Common myeloid progenitor, CD34-positive (primary cell): ENCODE results near the gene BFSP2. TPM values are rescaled to one million over a fixed set of nuclear protein-coding genes. Genes with fewer than 3 reads are reported as not detected.

Experiments
- CTCF ChIA-PET: fragments of 350-600 bp; sonication (Branson Sonifier 250); formaldehyde crosslinking; loops from one replicate; lab custom pipeline; 2021; ENCODE audit warnings: antibody characterized with exemption; lab: Charles Lee
- POLR2A ChIA-PET: fragments of 350-600 bp; sonication (Branson Sonifier 250); formaldehyde crosslinking; loops from one replicate; lab custom pipeline; 2021; ENCODE audit warnings: antibody characterized with exemption; lab: Charles Lee
- DNase-seq, 3 donors: peaks; one replicate each; pipeline versions ENCODE4 v3.0.0 to v3.0.0-alpha.2; 2013
- H3K27ac ChIP-seq, 2 experiments: 1 replicate in 1 of 2; 2 replicates in 1 of 2; pipeline ENCODE4 v1.7.0; 2013; ENCODE audit warnings: inconsistent platforms in 2 of 2, low read length in 2 of 2, mild to moderate bottlenecking in 2 of 2, low read depth in 1 of 2, moderate library complexity in 1 of 2; ENCODE audit not compliant: severe bottlenecking in 2 of 2, insufficient read depth in 1 of 2, poor library complexity in 1 of 2
- H3K27me3 ChIP-seq, 5 experiments: replicated peaks in 2 of 5; 1 replicate in 3 of 5; 2 replicates in 2 of 5; pipeline versions ENCODE4 v1.6.1 to v1.7.0; 2013; ENCODE audit warnings: low read length in 4 of 5, mild to moderate bottlenecking in 2 of 5, moderate library complexity in 2 of 5, inconsistent platforms in 1 of 5; ENCODE audit not compliant: insufficient read depth in 5 of 5, control insufficient read depth in 4 of 5
- H3K36me3 ChIP-seq, 4 experiments: 1 replicate in 2 of 4; 2 replicates in 2 of 4; pipeline versions ENCODE4 v1.6.1 to v1.7.0; 2013; ENCODE audit warnings: low read length in 3 of 4, control low read depth in 1 of 4, mild to moderate bottlenecking in 1 of 4; ENCODE audit not compliant: control insufficient read depth in 4 of 4, insufficient read depth in 4 of 4
- H3K4me1 ChIP-seq, 4 experiments: 1 replicate in 3 of 4; 2 replicates in 1 of 4; pipeline versions ENCODE4 v1.6.1 to v1.7.1; 2013; ENCODE audit warnings: low read length in 3 of 4, mild to moderate bottlenecking in 3 of 4, control low read depth in 1 of 4, inconsistent platforms in 1 of 4, moderate library complexity in 1 of 4; ENCODE audit not compliant: control insufficient read depth in 4 of 4, insufficient read depth in 4 of 4; ENCODE audit errors: control extremely low read depth in 1 of 4
- H3K4me3 ChIP-seq, 7 experiments: 1 replicate in 4 of 7; 2 replicates in 3 of 7; pipeline versions ENCODE4 v1.5.1 to v1.7.0; 2013; ENCODE audit warnings: mild to moderate bottlenecking in 7 of 7, low read length in 6 of 7, moderate library complexity in 6 of 7, inconsistent platforms in 2 of 7, low read depth in 2 of 7, control low read depth in 1 of 7; ENCODE audit not compliant: insufficient read depth in 4 of 7, control insufficient read depth in 1 of 7; ENCODE audit errors: extremely low read depth in 1 of 7
- H3K9me3 ChIP-seq, 5 experiments: 1 replicate in 4 of 5; 2 replicates in 1 of 5; pipeline versions ENCODE4 v1.6.1 to v1.7.1; 2013; ENCODE audit warnings: low read length in 4 of 5, mild to moderate bottlenecking in 2 of 5, inconsistent platforms in 1 of 5, low read depth in 1 of 5, moderate library complexity in 1 of 5; ENCODE audit not compliant: control insufficient read depth in 4 of 5, insufficient read depth in 2 of 5; ENCODE audit errors: control extremely low read depth in 1 of 5
- WGBS: methylation state at CpG from one replicate; pipeline ENCODE4 v1.1.5; 2013; ENCODE audit not compliant: insufficient coverage; 5-methylcytosine and 5-hydroxymethylcytosine counted together
- polyA plus RNA-seq: library from polyadenylated mRNA; unstranded; fragments of 120-200 nt; gene quantifications from one replicate; pipeline ENCODE4 v1.2.1, GENCODE V29; 2013

Gene BFSP2
- 0.40 TPM for polyA plus RNA-seq

- CTCF ChIA-PET: interaction anchor here (1.7 kb wide), 1 partner anchor 22 kb away, joined by 4 read pairs; no protein-coding TSS in a partner anchor
- 97% methylated on average over 13 of the region's 15 CpGs for WGBS
- POLR2A ChIA-PET: interaction anchor here (0.5 kb wide), 1 partner anchor 769 kb away, joined by 3 read pairs; no protein-coding TSS in a partner anchor
Observed at GRCh38 chr3:133400006-133400515, at the start of gene BFSP2. Gene BFSP2 (plus strand): TSS chr3:133400056. CDS start chr3:133400084, 28 bp downstream.

GRCh38 chr3:133354721-133355120, 45.1 kb upstream of the BFSP2 start:
- Histone ChIP-seq H3K27ac (no peak overlapping the region), H3K4me1 (peaks cover 0 to 6% (median 4%) of the 10 kb centered on the region in 4 experiments), H3K4me3 (no peak overlapping the region), H3K9me3 (peaks cover 0 to 2% (median 0%) of the 10 kb centered on the region in 5 experiments), H3K27me3 (no peaks in the 10 kb centered on the region), H3K36me3 (no peaks in the 10 kb centered on the region)
- WGBS: 100% methylated on average over 1 of the region's 4 CpGs
- DNase-seq: no peak
- ChIA-PET CTCF (interaction anchor here (0.7 to 1.1 kb wide), 3 partner anchors 11 to 224 kb away, joined by 3 to 4 read pairs (median 3); no protein-coding TSS in a partner anchor), POLR2A (no interaction called here)

More at GRCh38 chr3:133400006-133400515, at the start of gene BFSP2:
- DNase-seq: no peak
- no peaks in the 10 kb centered on the region for H3K9me3 ChIP-seq
- H3K27ac ChIP-seq: no peak within 1 kb of the TSS
- no peaks in the 10 kb centered on the region for H3K36me3 ChIP-seq
- H3K4me1 ChIP-seq: no peaks in the 10 kb centered on the region
- no peak within 1 kb of the TSS for H3K4me3 ChIP-seq
- peaks cover 0 to 3% (median 0%) of the 10 kb centered on the region in 5 experiments for H3K27me3 ChIP-seq

- Histone ChIP-seq H3K27me3 (no peaks in the 10 kb centered on the region), H3K36me3 (no peaks in the 10 kb centered on the region), H3K9me3 (peaks cover 0 to 2% (median 0%) of the 10 kb centered on the region in 5 experiments), H3K4me3 (no peak overlapping the region), H3K27ac (no peak overlapping the region), H3K4me1 (peaks cover 0 to 6% (median 2%) of the 10 kb centered on the region in 4 experiments)
- WGBS: 100% methylated on average over 2 of the region's 2 CpGs
- no peak for DNase-seq
- CTCF ChIA-PET: interaction anchor here (1.2 kb wide), 1 partner anchor 28 kb away, joined by 3 read pairs; no protein-coding TSS in a partner anchor
- POLR2A ChIA-PET: no interaction called here
Observed at GRCh38 chr3:133360476-133360875, 39.4 kb upstream of the BFSP2 start.

GRCh38 chr3:133361011-133361410, 38.8 kb upstream of the BFSP2 start:
- 93% methylated on average over 2 of the region's 2 CpGs for WGBS
- Histone ChIP-seq H3K27me3 (no peaks in the 10 kb centered on the region), H3K27ac (no peak overlapping the region), H3K36me3 (no peaks in the 10 kb centered on the region), H3K4me1 (peaks cover 0 to 5% (median 2%) of the 10 kb centered on the region in 4 experiments), H3K9me3 (peaks cover 0 to 2% (median 0%) of the 10 kb centered on the region in 5 experiments), H3K4me3 (no peak overlapping the region)
- no peak for DNase-seq
- POLR2A ChIA-PET: no interaction called here
- CTCF ChIA-PET: no interaction called here

- Histone ChIP-seq H3K27me3 (peaks cover 0 to under 1% (median 0%) of the 10 kb centered on the region in 5 experiments), H3K4me3 (no peak overlapping the region), H3K9me3 (peaks cover 0 to under 1% (median 0%) of the 10 kb centered on the region in 5 experiments), H3K4me1 (peaks cover 0 to 5% (median 2%) of the 10 kb centered on the region in 4 experiments), H3K36me3 (no peaks in the 10 kb centered on the region), H3K27ac (no peak overlapping the region)
- DNase-seq: no peak
- POLR2A ChIA-PET: no interaction called here
- WGBS: 91% methylated on average over 3 of the region's 4 CpGs
- CTCF ChIA-PET: no interaction called here
Observed at GRCh38 chr3:133361435-133361834, 38.4 kb upstream of the BFSP2 start.

- ChIA-PET CTCF (interaction anchor here (0.9 to 2.8 kb wide), 3 partner anchors 11 to 50 kb away, joined by 3 to 12 read pairs (median 3); no protein-coding TSS in a partner anchor), POLR2A (no interaction called here)
- peaks cover 0 to 5% (median 2%) of the 10 kb centered on the region in 4 experiments for H3K4me1 ChIP-seq
- WGBS: 97% methylated on average over 4 of the region's 4 CpGs
- no peaks in the 10 kb centered on the region for H3K36me3 ChIP-seq
- H3K27me3 ChIP-seq: peaks cover 0 to 2% (median 0%) of the 10 kb centered on the region in 5 experiments
- H3K27ac ChIP-seq: no peak overlapping the region
- H3K4me3 ChIP-seq: no peak overlapping the region
- no peak for DNase-seq
- no peaks in the 10 kb centered on the region for H3K9me3 ChIP-seq
Observed at GRCh38 chr3:133362539-133362938, 37.3 kb upstream of the BFSP2 start.

GRCh38 chr3:133364704-133365103, 35.2 kb upstream of the BFSP2 start:
- peaks cover 0 to 2% (median 0%) of the 10 kb centered on the region in 5 experiments for H3K27me3 ChIP-seq
- CTCF ChIA-PET: interaction anchor here (1.3 to 2.8 kb wide), 6 partner anchors 10 to 323 kb away, joined by 3 to 12 read pairs (median 4); no protein-coding TSS in a partner anchor
- 95% methylated on average over 3 of the region's 4 CpGs for WGBS
- H3K27ac ChIP-seq: no peak overlapping the region
- DNase-seq: no peak
- H3K36me3 ChIP-seq: no peaks in the 10 kb centered on the region
- H3K4me3 ChIP-seq: no peak overlapping the region
- no peaks in the 10 kb centered on the region for H3K9me3 ChIP-seq
- H3K4me1 ChIP-seq: peaks cover 0 to 5% (median 2%) of the 10 kb centered on the region in 4 experiments
- POLR2A ChIA-PET: interaction anchor here (0.6 kb wide), 1 partner anchor 1019 kb away, joined by 3 read pairs; no protein-coding TSS in a partner anchor
